Right atrium auricular region (tissue), 2 donors: ENCODE data around the gene HLA-E. TPM values are rescaled to one million over a fixed set of nuclear protein-coding genes. Genes with fewer than 3 reads are reported as not detected.

ENCODE experiments used
- DNase-seq: peaks from one replicate; pipeline ENCODE4 v3.0.0-alpha.2; 2019; ENCODE audit warnings: low spot score
- H3K27ac ChIP-seq, 2 donors: fragments of 200-600 bp; sonication (generic); 1 replicate in 1 of 2; 2 replicates in 1 of 2; pipeline ENCODE4 v1.5.1; 2016 to 2019
- H3K27me3 ChIP-seq, 2 donors: fragments of 200-600 bp; sonication (generic); one replicate each; pipeline versions ENCODE4 v1.5.1 to v1.6.0; 2017 to 2019
- H3K36me3 ChIP-seq: fragments of 200-600 bp; sonication (generic); one replicate; pipeline ENCODE4 v1.5.1; 2016
- H3K4me1 ChIP-seq, 2 donors: fragments of 200-600 bp; sonication (generic); one replicate each; pipeline versions ENCODE4 v1.5.1 to v1.6.0; 2017 to 2019
- H3K4me3 ChIP-seq, 2 donors: fragments of 200-600 bp; sonication (generic); 1 replicate in 1 of 2; 2 replicates in 1 of 2; pipeline ENCODE4 v1.5.1; 2017 to 2019; ENCODE audit warnings: mild to moderate bottlenecking in 1 of 2, moderate library complexity in 1 of 2
- H3K9me3 ChIP-seq, 2 donors: fragments of 200-600 bp; sonication (generic); one replicate each; pipeline ENCODE4 v1.5.1; 2019
- CTCF ChIP-seq, 2 donors: fragments of 200-600 bp; sonication (generic); IDR thresholded peaks; one replicate each; pipeline ENCODE4 v1.5.1; 2019; ENCODE audit warnings: antibody characterized with exemption in 2 of 2
- total RNA-seq, 2 donors: library from RNA; depleted of rRNA; stranded (reverse); fragments of >200 nt; gene quantifications; one replicate each; pipeline ENCODE4 v1.1.0, GENCODE V29; 2016

HLA-E gene
- total RNA-seq, 2 donors from 2014 or later, result 216 to 400 TPM

GRCh38 chr6:30447237-30447636, 42.1 kb upstream of the HLA-E start:
- Histone ChIP-seq H3K27me3 (peaks cover 9 to 17% of the 10 kb centered on the region in 2 donors), H3K4me1 (peaks cover 0 to 12% of the 10 kb centered on the region in 2 donors), H3K36me3 (no peaks in the 10 kb centered on the region), H3K4me3 (no peak overlapping the region), H3K27ac (no peak overlapping the region), H3K9me3 (no peaks in the 10 kb centered on the region)
- no peak for TF ChIP-seq CTCF (IDR thresholded peaks at IDR 0.05)
- no peak for DNase-seq

GRCh38 chr6:30450548-30450908, 38.8 kb upstream of the HLA-E start:
- TF ChIP-seq CTCF (IDR thresholded peaks at IDR 0.05), result no peak
- no peak for DNase-seq
- Histone ChIP-seq H3K4me1 (peaks cover 0 to 22% of the 10 kb centered on the region in 2 donors), H3K27ac (no peak overlapping the region), H3K27me3 (peaks cover 15 to 18% of the 10 kb centered on the region in 2 donors), H3K36me3 (no peaks in the 10 kb centered on the region), H3K9me3 (no peaks in the 10 kb centered on the region), H3K4me3 (peak overlapping the region in 1 of 2 donors; percentile 9)

- Histone ChIP-seq H3K4me3 (peak overlapping the region in 1 of 2 donors; percentile 9), H3K4me1 (peaks cover 0 to 22% of the 10 kb centered on the region in 2 donors), H3K36me3 (no peaks in the 10 kb centered on the region), H3K9me3 (no peaks in the 10 kb centered on the region), H3K27ac (no peak overlapping the region), H3K27me3 (peaks cover 15 to 18% of the 10 kb centered on the region in 2 donors)
- no peak for DNase-seq
- TF ChIP-seq CTCF (IDR thresholded peaks at IDR 0.05), result no peak
Observed at GRCh38 chr6:30450909-30451841, 38.1 kb upstream of the HLA-E start.

GRCh38 chr6:30452736-30453507, 36.4 kb upstream of the HLA-E start:
- no peak for DNase-seq
- no peak overlapping the region for H3K27ac ChIP-seq
- no peaks in the 10 kb centered on the region for H3K9me3 ChIP-seq
- TF ChIP-seq CTCF (IDR thresholded peaks at IDR 0.05), result no peak
- H3K4me1 ChIP-seq, result peaks cover 0 to 22% of the 10 kb centered on the region in 2 donors
- H3K36me3 ChIP-seq, result no peaks in the 10 kb centered on the region
- no peak overlapping the region for H3K4me3 ChIP-seq
- peaks cover 15 to 18% of the 10 kb centered on the region in 2 donors for H3K27me3 ChIP-seq

GRCh38 chr6:30453508-30454116, 35.7 kb upstream of the HLA-E start:
- DNase-seq, result peak; percentile 84
- Histone ChIP-seq H3K27me3 (peaks cover 15 to 18% of the 10 kb centered on the region in 2 donors), H3K4me1 (peaks cover 0 to 22% of the 10 kb centered on the region in 2 donors), H3K4me3 (no peak overlapping the region), H3K9me3 (peaks cover 0 to 2% of the 10 kb centered on the region in 2 donors), H3K27ac (no peak overlapping the region), H3K36me3 (no peaks in the 10 kb centered on the region)
- TF ChIP-seq CTCF (IDR thresholded peaks at IDR 0.05), result peak; percentile 57 to 70
